ENCODE results near the gene KLF13. TPM values are rescaled to one million over a fixed set of nuclear protein-coding genes. Genes with fewer than 3 reads are reported as not detected.

Gene KLF13
- total RNA-seq, 1 donor from 2014 or later, result 67.7 TPM

- no peaks in the 10 kb centered on the region for H3K36me3 ChIP-seq (ENCODE audit: control insufficient read depth, insufficient read depth, low read length)
- H3K27me3 ChIP-seq (ENCODE audit: control insufficient read depth, insufficient read depth, low read length), result peaks cover 7% of the 10 kb centered on the region
- DNase-seq (ENCODE audit: low read depth), result no peak
- TF ChIP-seq CTCF (IDR thresholded peaks at IDR 0.05; ENCODE audit: insufficient read depth, low read length, poor library complexity, severe bottlenecking), result no peak
- H3K4me3 ChIP-seq (ENCODE audit: low read depth, low read length), result no peak overlapping the region
These were observed 34.1 kb upstream of the KLF13 start for GRCh38 chr15:31292391-31293015.

DNA sequence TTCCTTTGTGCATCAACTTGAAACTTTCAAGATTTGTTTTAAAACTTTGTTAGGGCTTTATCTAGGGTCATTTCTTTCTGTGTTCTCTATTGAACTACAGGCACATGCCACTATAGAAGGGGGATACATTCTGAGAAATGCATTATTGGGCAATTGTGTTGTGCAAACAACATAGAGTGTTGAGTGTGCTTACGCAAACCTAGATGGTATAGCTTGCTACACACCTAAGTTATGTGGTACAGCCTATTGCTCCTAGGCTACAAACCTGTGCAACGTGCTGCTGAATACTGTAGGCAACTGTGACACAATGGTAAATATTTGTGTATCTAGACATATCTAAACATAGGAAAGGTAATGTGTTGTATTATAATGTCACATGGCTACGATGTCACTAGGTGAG is 33.0 kb upstream of the KLF13 start:
- Histone ChIP-seq H3K4me3 (ENCODE audit: low read depth, low read length) (no peak overlapping the region), H3K36me3 (ENCODE audit: control insufficient read depth, insufficient read depth, low read length) (no peaks in the 10 kb centered on the region), H3K27me3 (ENCODE audit: control insufficient read depth, insufficient read depth, low read length) (peaks cover 10% of the 10 kb centered on the region)
- TF ChIP-seq CTCF (IDR thresholded peaks at IDR 0.05; ENCODE audit: insufficient read depth, low read length, poor library complexity, severe bottlenecking), result no peak
- no peak for DNase-seq (ENCODE audit: low read depth)

DNA sequence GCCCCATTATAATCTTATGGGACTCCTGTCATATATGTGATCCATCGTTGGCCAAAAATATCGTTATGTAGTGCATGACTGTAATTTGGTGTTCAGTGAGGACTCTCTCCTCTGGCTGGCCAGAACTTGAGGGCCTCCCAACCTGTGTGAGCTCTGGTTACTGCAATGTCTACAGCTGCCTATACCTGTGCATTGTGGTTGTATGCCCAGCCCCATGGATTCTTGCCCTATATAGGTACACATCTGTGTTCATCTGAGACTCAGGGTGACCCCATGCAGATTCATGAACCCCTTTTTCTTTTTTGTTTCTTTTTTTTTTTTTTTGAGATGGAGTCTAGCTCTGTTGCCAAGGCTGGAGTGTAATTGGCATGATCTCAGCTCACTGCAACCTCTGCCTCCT is 32.6 kb upstream of the KLF13 start:
- no peak for TF ChIP-seq CTCF (IDR thresholded peaks at IDR 0.05; ENCODE audit: insufficient read depth, low read length, poor library complexity, severe bottlenecking)
- Histone ChIP-seq H3K27me3 (ENCODE audit: control insufficient read depth, insufficient read depth, low read length) (peaks cover 10% of the 10 kb centered on the region), H3K36me3 (ENCODE audit: control insufficient read depth, insufficient read depth, low read length) (no peaks in the 10 kb centered on the region), H3K4me3 (ENCODE audit: low read depth, low read length) (no peak overlapping the region)
- no peak for DNase-seq (ENCODE audit: low read depth)

DNA sequence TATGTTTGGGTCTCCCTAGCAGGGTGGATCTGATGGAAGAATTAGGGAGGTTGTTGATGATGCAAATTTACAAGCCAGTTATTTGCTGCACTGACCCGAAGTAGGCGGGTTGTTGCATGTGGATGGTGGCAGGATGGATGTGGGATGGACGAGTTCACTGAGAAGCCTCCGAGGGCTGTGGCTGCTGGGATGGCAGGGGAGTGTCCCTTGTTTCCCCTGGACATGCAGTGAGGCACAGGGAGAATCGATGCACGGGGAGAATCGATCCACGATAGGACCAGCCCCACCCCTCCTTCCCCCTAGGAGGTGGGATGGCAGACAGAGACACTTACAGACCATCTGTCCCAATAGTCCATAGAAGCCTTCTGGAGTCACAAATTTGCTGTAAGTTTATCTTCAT is 31.0 kb upstream of the KLF13 start:
- Histone ChIP-seq H3K27me3 (ENCODE audit: control insufficient read depth, insufficient read depth, low read length) (peaks cover 10% of the 10 kb centered on the region), H3K4me3 (ENCODE audit: low read depth, low read length) (no peak overlapping the region), H3K36me3 (ENCODE audit: control insufficient read depth, insufficient read depth, low read length) (no peaks in the 10 kb centered on the region)
- no peak for TF ChIP-seq CTCF (IDR thresholded peaks at IDR 0.05; ENCODE audit: insufficient read depth, low read length, poor library complexity, severe bottlenecking)
- DNase-seq (ENCODE audit: low read depth), result no peak

GRCh38 chr15:31296219-31296645 is 30.4 kb upstream of the KLF13 start:
- H3K4me3 ChIP-seq (ENCODE audit: low read depth, low read length), result no peak overlapping the region
- TF ChIP-seq CTCF (IDR thresholded peaks at IDR 0.05; ENCODE audit: insufficient read depth, low read length, poor library complexity, severe bottlenecking), result no peak
- peaks cover 10% of the 10 kb centered on the region for H3K27me3 ChIP-seq (ENCODE audit: control insufficient read depth, insufficient read depth, low read length)
- DNase-seq (ENCODE audit: low read depth), result no peak
- H3K36me3 ChIP-seq (ENCODE audit: control insufficient read depth, insufficient read depth, low read length), result no peaks in the 10 kb centered on the region

Measured in kidney epithelial cell (primary cell).